Activated naive CD4-positive, alpha-beta T cell treated with anti-CD3 and anti-CD28 coated beads for 36 hours (primary cell): Measurements from ENCODE around the gene ALDH7A1. TPM values are rescaled to one million over a fixed set of nuclear protein-coding genes. Genes with fewer than 3 reads are reported as not detected.
A peak's percentile ranks its signal among the peaks of the same experiment; 100 is the strongest.
"Not testable (repeated sequence)": the region's sequence is repeated elsewhere in the genome, so short reads cannot be mapped to it uniquely, and the experiment has no call there.

Experiments
- CTCF ChIA-PET: fragments of 350-600 bp; sonication (Branson Sonifier 250); formaldehyde crosslinking; loops from one replicate; lab custom pipeline; 2021; ENCODE audit warnings: antibody characterized with exemption; lab: Charles Lee
- DNase-seq: peaks from one replicate; pipeline ENCODE4 v3.0.0-alpha.2; 2020
- H3K27ac Mint-ChIP-seq: one replicate; pipeline ENCODE4 v1.8.0; 2021; ENCODE audit warnings: mild to moderate bottlenecking, mixed read lengths
- H3K27me3 Mint-ChIP-seq: one replicate; pipeline ENCODE4 v1.8.0; 2021; ENCODE audit warnings: low read depth, mixed read lengths
- H3K36me3 Mint-ChIP-seq: one replicate; pipeline ENCODE4 v1.8.0; 2021; ENCODE audit warnings: low read depth, mixed read lengths
- H3K4me1 Mint-ChIP-seq: one replicate; pipeline ENCODE4 v1.8.0; 2021; ENCODE audit warnings: low read depth, mixed read lengths
- H3K4me3 Mint-ChIP-seq: one replicate; pipeline ENCODE4 v1.8.0; 2021; ENCODE audit warnings: mild to moderate bottlenecking, moderate library complexity, mixed read lengths
- H3K9me3 Mint-ChIP-seq: one replicate; pipeline ENCODE4 v1.8.0; 2021; ENCODE audit warnings: mixed read lengths
- intact Hi-C: fragments of 100-400 bp; cut with micrococcal nuclease; formaldehyde crosslinking; loops from one replicate; pipeline ENCODE4 v1.15.1; 2023
- total RNA-seq, 2 experiments: library from RNA; stranded (reverse); gene quantifications; one replicate each; pipeline ENCODE4 v1.2.3, GENCODE V29; 2021

ALDH7A1 gene
- 10 to 100 TPM; 10.3 to 11.3 TPM for total RNA-seq

- peak within 1 kb of the TSS; percentile 80 for H3K4me3 Mint-ChIP-seq
Measured at GRCh38 chr5:126594748-126595485, at the start of gene ALDH7A1. TSS of gene ALDH7A1 (minus strand) at chr5:126595219. CDS start at chr5:126595198, 21 bp downstream.

GRCh38 chr5:126641387-126641786, 46.4 kb upstream of the ALDH7A1 start:
- no peaks in the 10 kb centered on the region for H3K4me1 Mint-ChIP-seq

More at GRCh38 chr5:126594748-126595485, at the start of gene ALDH7A1:
- DNase-seq: peak; percentile 57
- Mint-ChIP-seq H3K36me3 (no peaks in the 10 kb centered on the region), H3K9me3 (no peaks in the 10 kb centered on the region), H3K4me1 (peaks cover 6% of the 10 kb centered on the region), H3K27me3 (peaks cover 6% of the 10 kb centered on the region), H3K27ac (no peak within 1 kb of the TSS)
- CTCF ChIA-PET: interaction anchor here (0.6 to 1.6 kb wide), 5 partner anchors 11 to 271 kb away, joined by 3 to 4 read pairs (median 3); no protein-coding TSS in a partner anchor
- intact Hi-C loops: no loop called here

GRCh38 chr5:126640866-126641265, 45.8 kb upstream of the ALDH7A1 start:
- H3K4me3 Mint-ChIP-seq: no peak overlapping the region
- H3K9me3 Mint-ChIP-seq: peaks cover 7% of the 10 kb centered on the region
- no peaks in the 10 kb centered on the region for H3K27me3 Mint-ChIP-seq
- no peaks in the 10 kb centered on the region for H3K36me3 Mint-ChIP-seq
- CTCF ChIA-PET: interaction anchor here (1.1 to 1.2 kb wide), 2 partner anchors 15 to 673 kb away, joined by 3 read pairs; no protein-coding TSS in a partner anchor
- DNase-seq: no peak
- H3K27ac Mint-ChIP-seq: no peak overlapping the region
- intact Hi-C loops: no loop called here
- H3K4me1 Mint-ChIP-seq: no peaks in the 10 kb centered on the region

More at GRCh38 chr5:126641387-126641786, 46.4 kb upstream of the ALDH7A1 start:
- H3K27ac Mint-ChIP-seq: no peak overlapping the region
- DNase-seq: no peak
- intact Hi-C loops: no loop called here
- no peaks in the 10 kb centered on the region for H3K36me3 Mint-ChIP-seq
- no peaks in the 10 kb centered on the region for H3K27me3 Mint-ChIP-seq
- no peak overlapping the region for H3K4me3 Mint-ChIP-seq
- peaks cover 7% of the 10 kb centered on the region for H3K9me3 Mint-ChIP-seq
- CTCF ChIA-PET: interaction anchor here (1.1 to 1.2 kb wide), 2 partner anchors 16 to 673 kb away, joined by 3 read pairs; no protein-coding TSS in a partner anchor

- no peak overlapping the region for H3K27ac Mint-ChIP-seq
- intact Hi-C loops: no loop called here
- no peak overlapping the region for H3K4me3 Mint-ChIP-seq
- H3K27me3 Mint-ChIP-seq: no peaks in the 10 kb centered on the region
- no peaks in the 10 kb centered on the region for H3K4me1 Mint-ChIP-seq
- CTCF ChIA-PET: no interaction called here
- H3K9me3 Mint-ChIP-seq: no peaks in the 10 kb centered on the region
- no peak for DNase-seq
- H3K36me3 Mint-ChIP-seq: no peaks in the 10 kb centered on the region
Measured at GRCh38 chr5:126636956-126637355, 41.9 kb upstream of the ALDH7A1 start.

GRCh38 chr5:126635585-126635984, 40.6 kb upstream of the ALDH7A1 start:
- CTCF ChIA-PET: no interaction called here
- intact Hi-C loops: no loop called here

GRCh38 chr5:126633552-126633951, 38.5 kb upstream of the ALDH7A1 start:
- H3K4me1 Mint-ChIP-seq: no peaks in the 10 kb centered on the region
- DNase-seq: no peak
- intact Hi-C loops: no loop called here
- no peaks in the 10 kb centered on the region for H3K9me3 Mint-ChIP-seq
- no peaks in the 10 kb centered on the region for H3K27me3 Mint-ChIP-seq
- no peak overlapping the region for H3K27ac Mint-ChIP-seq
- CTCF ChIA-PET: no interaction called here
- H3K4me3 Mint-ChIP-seq: no peak overlapping the region
- no peaks in the 10 kb centered on the region for H3K36me3 Mint-ChIP-seq

More at GRCh38 chr5:126635585-126635984, 40.6 kb upstream of the ALDH7A1 start:
- no peak for DNase-seq
- Mint-ChIP-seq H3K4me1 (no peaks in the 10 kb centered on the region), H3K27me3 (no peaks in the 10 kb centered on the region), H3K4me3 (no peak overlapping the region), H3K27ac (no peak overlapping the region), H3K9me3 (no peaks in the 10 kb centered on the region), H3K36me3 (no peaks in the 10 kb centered on the region)

- no peak for DNase-seq
- no peaks in the 10 kb centered on the region for H3K4me1 Mint-ChIP-seq
- H3K27me3 Mint-ChIP-seq: no peaks in the 10 kb centered on the region
- no peaks in the 10 kb centered on the region for H3K9me3 Mint-ChIP-seq
- no peaks in the 10 kb centered on the region for H3K36me3 Mint-ChIP-seq
- no peak overlapping the region for H3K4me3 Mint-ChIP-seq
- H3K27ac Mint-ChIP-seq: no peak overlapping the region
- CTCF ChIA-PET: no interaction called here
- intact Hi-C loops: no loop called here
Measured at GRCh38 chr5:126631920-126632319, 36.9 kb upstream of the ALDH7A1 start.

- DNase-seq: no peak
- H3K36me3 Mint-ChIP-seq: peaks cover 16% of the 10 kb centered on the region
- no peak overlapping the region for H3K27ac Mint-ChIP-seq
- H3K9me3 Mint-ChIP-seq: no peaks in the 10 kb centered on the region
- CTCF ChIA-PET: no interaction called here
- H3K4me3 Mint-ChIP-seq: no peak overlapping the region
- intact Hi-C loops: no loop called here
- no peaks in the 10 kb centered on the region for H3K27me3 Mint-ChIP-seq
- peaks cover 15% of the 10 kb centered on the region for H3K4me1 Mint-ChIP-seq
Measured at GRCh38 chr5:126628102-126628501, 33.1 kb upstream of the ALDH7A1 start.

- Mint-ChIP-seq H3K4me1 (peaks cover 15% of the 10 kb centered on the region), H3K27ac (peak overlapping the region; percentile 76), H3K27me3 (no peaks in the 10 kb centered on the region), H3K36me3 (peaks cover 18% of the 10 kb centered on the region), H3K4me3 (no peak overlapping the region), H3K9me3 (no peaks in the 10 kb centered on the region)
- intact Hi-C loops: loop anchor here (2.0 kb wide), 1 partner anchor 24 kb away; the partner anchor contains the start of gene PHAX
- DNase-seq: peak; percentile 52
- CTCF ChIA-PET: no interaction called here
Measured at GRCh38 chr5:126624534-126624933, 29.5 kb upstream of the ALDH7A1 start.

- Mint-ChIP-seq H3K9me3 (no peaks in the 10 kb centered on the region), H3K4me3 (no peak overlapping the region), H3K27ac (no peak overlapping the region), H3K4me1 (peaks cover 16% of the 10 kb centered on the region), H3K36me3 (peaks cover 26% of the 10 kb centered on the region), H3K27me3 (no peaks in the 10 kb centered on the region)
- no peak for DNase-seq
- CTCF ChIA-PET: no interaction called here
- intact Hi-C loops: no loop called here
Measured at GRCh38 chr5:126619781-126620180, 24.8 kb upstream of the ALDH7A1 start.

GRCh38 chr5:126617603-126618002, 22.6 kb upstream of the ALDH7A1 start:
- DNase-seq, CTCF ChIA-PET, H3K27ac Mint-ChIP-seq, H3K9me3 Mint-ChIP-seq, H3K27me3 Mint-ChIP-seq, H3K4me3 Mint-ChIP-seq, intact Hi-C loops: not testable (repeated sequence)
- H3K4me1 Mint-ChIP-seq: peaks cover 10% of the 10 kb centered on the region
- peaks cover 15% of the 10 kb centered on the region for H3K36me3 Mint-ChIP-seq

GRCh38 chr5:126615286-126615685, 20.3 kb upstream of the ALDH7A1 start:
- Mint-ChIP-seq H3K36me3 (peaks cover 21% of the 10 kb centered on the region), H3K27ac (no peak overlapping the region)
- CTCF ChIA-PET: interaction anchor here (1.8 kb wide), 1 partner anchor 14 kb away, joined by 5 read pairs; the partner anchor contains the start of gene PHAX

More at GRCh38 chr5:126615286-126615685, 20.3 kb upstream of the ALDH7A1 start:
- Mint-ChIP-seq H3K9me3 (no peaks in the 10 kb centered on the region), H3K4me3 (no peak overlapping the region), H3K27me3 (no peaks in the 10 kb centered on the region), H3K4me1 (peaks cover 17% of the 10 kb centered on the region)
- intact Hi-C loops: no loop called here
- no peak for DNase-seq
